ENCODE results near the gene C16orf96. TPM values are rescaled to one million over a fixed set of nuclear protein-coding genes. Genes with fewer than 3 reads are reported as not detected.

Gene C16orf96
- total RNA-seq, 1 donor from 2014 or later = not detected

GRCh38 chr16:4594433-4595410 is 38.6 kb downstream of the C16orf96 start:
- FAIRE-seq (no peak), DNase-seq (ENCODE audit: low read depth) (no peak)
- Histone ChIP-seq H3K27me3 (ENCODE audit: control insufficient read depth, insufficient read depth, low read length) (peaks cover 2% of the 10 kb centered on the region), H3K4me3 (ENCODE audit: low read depth, low read length) (no peak overlapping the region), H3K36me3 (ENCODE audit: control insufficient read depth, insufficient read depth, low read length) (no peaks in the 10 kb centered on the region)
- TF ChIP-seq CTCF (IDR thresholded peaks at IDR 0.05; ENCODE audit: insufficient read depth, low read length, severe bottlenecking) = no peak

- Histone ChIP-seq H3K27me3 (ENCODE audit: control insufficient read depth, insufficient read depth, low read length) (peaks cover 4% of the 10 kb centered on the region), H3K4me3 (ENCODE audit: low read depth, low read length) (no peak overlapping the region), H3K36me3 (ENCODE audit: control insufficient read depth, insufficient read depth, low read length) (no peaks in the 10 kb centered on the region)
- DNase-seq (ENCODE audit: low read depth) = peak; percentile 91
- no peak for FAIRE-seq
- TF ChIP-seq CTCF (IDR thresholded peaks at IDR 0.05; ENCODE audit: insufficient read depth, low read length, severe bottlenecking) = no peak
These were observed 41.0 kb downstream of the C16orf96 start for GRCh38 chr16:4597174-4597573.

GRCh38 chr16:4599037-4599436 is 42.9 kb downstream of the C16orf96 start:
- no peak for TF ChIP-seq CTCF (IDR thresholded peaks at IDR 0.05; ENCODE audit: insufficient read depth, low read length, severe bottlenecking)
- H3K36me3 ChIP-seq (ENCODE audit: control insufficient read depth, insufficient read depth, low read length) = no peaks in the 10 kb centered on the region
- no peak overlapping the region for H3K4me3 ChIP-seq (ENCODE audit: low read depth, low read length)
- DNase-seq (ENCODE audit: low read depth) (no peak), FAIRE-seq (no peak)
- H3K27me3 ChIP-seq (ENCODE audit: control insufficient read depth, insufficient read depth, low read length) = peaks cover 4% of the 10 kb centered on the region

- no peak for TF ChIP-seq CTCF (IDR thresholded peaks at IDR 0.05; ENCODE audit: insufficient read depth, low read length, severe bottlenecking)
- Histone ChIP-seq H3K27me3 (ENCODE audit: control insufficient read depth, insufficient read depth, low read length) (peaks cover 4% of the 10 kb centered on the region), H3K36me3 (ENCODE audit: control insufficient read depth, insufficient read depth, low read length) (no peaks in the 10 kb centered on the region), H3K4me3 (ENCODE audit: low read depth, low read length) (no peak overlapping the region)
- no peak for FAIRE-seq
- no peak for DNase-seq (ENCODE audit: low read depth)
These were observed 43.4 kb downstream of the C16orf96 start for GRCh38 chr16:4599545-4599944.

- Histone ChIP-seq H3K36me3 (ENCODE audit: control insufficient read depth, insufficient read depth, low read length) (no peaks in the 10 kb centered on the region), H3K4me3 (ENCODE audit: low read depth, low read length) (no peak overlapping the region), H3K27me3 (ENCODE audit: control insufficient read depth, insufficient read depth, low read length) (peaks cover 4% of the 10 kb centered on the region)
- no peak for FAIRE-seq
- DNase-seq (ENCODE audit: low read depth) = peak; percentile 25
- TF ChIP-seq CTCF (IDR thresholded peaks at IDR 0.05; ENCODE audit: insufficient read depth, low read length, severe bottlenecking) = no peak
These were observed 45.1 kb downstream of the C16orf96 start for GRCh38 chr16:4601036-4601863.

Data from bronchial epithelial cell (primary cell).